ENCODE data around the gene TSPAN16. TPM values are rescaled to one million over a fixed set of nuclear protein-coding genes. Genes with fewer than 3 reads are reported as not detected.

Gene TSPAN16
- total and polyA plus RNA-seq, 2 of the 13 experiments (the other 11 are each of a cell fraction or from before 2014, with no cell fraction given), result not detected

GRCh38 chr19:11346104-11346940, 50.4 kb downstream of the TSPAN16 start, which contains the start of the genes CCDC159 and TMEM205 (continued):
- TF ChIP-seq CREM (IDR thresholded peaks at IDR 0.05) (peak; percentile 71), CREM (CRISPR knock-in tag; IDR thresholded peaks at IDR 0.05) (no peak), TMF1 (CRISPR knock-in tag; IDR thresholded peaks at IDR 0.05; ENCODE audit: low read depth) (0 out of 2 replicates have a peak, but pooled peaks have one; percentile 30), MIXL1 (CRISPR knock-in tag; IDR thresholded peaks at IDR 0.05) (peak; percentile 35; the same call in 1 of the 2 replicates), BORCS8-MEF2B (CRISPR knock-in tag; IDR thresholded peaks at IDR 0.05) (peak; percentile 77; the same call in 1 of the 2 replicates), HNRNPL (IDR thresholded peaks at IDR 0.05; ENCODE audit: low read depth, low read length) (0 out of 2 replicates have a peak, but pooled peaks have one; percentile 32), ZSCAN21 (CRISPR knock-in tag; IDR thresholded peaks at IDR 0.05; ENCODE audit: borderline replicate concordance) (no peak), SAP130 (CRISPR knock-in tag; IDR thresholded peaks at IDR 0.05; ENCODE audit: low read depth) (peak; percentile 73; the same call in 1 of the 2 replicates), GTF3A (CRISPR knock-in tag; conservative IDR thresholded peaks at IDR 0.05) (no peak), FOXK1 (CRISPR knock-in tag; IDR thresholded peaks at IDR 0.05; ENCODE audit: borderline replicate concordance, low read depth) (peak; percentile 13; the same call in 1 of the 2 replicates), ZGPAT (CRISPR knock-in tag; IDR thresholded peaks at IDR 0.05) (peak; percentile 80), ELF1 (CRISPR knock-in tag; IDR thresholded peaks at IDR 0.05) (peak; percentile 77), ATF1 (CRISPR knock-in tag; IDR thresholded peaks at IDR 0.05) (peak; percentile 85), ZNF605 (CRISPR knock-in tag; IDR thresholded peaks at IDR 0.05) (peak; percentile 66), HDAC6 (IDR thresholded peaks at IDR 0.05; ENCODE audit: low read depth, low read length) (no peak), TARDBP (CRISPR knock-in tag; IDR thresholded peaks at IDR 0.05) (peak; percentile 51; the same call in 1 of the 2 replicates), ZNF614 (CRISPR knock-in tag; IDR thresholded peaks at IDR 0.05; ENCODE audit: borderline replicate concordance) (0 out of 2 replicates have a peak, but pooled peaks have one; percentile 6)
